ENCODE data around the gene CARNS1. TPM values are rescaled to one million over a fixed set of nuclear protein-coding genes. Genes with fewer than 3 reads are reported as not detected.

CARNS1 gene
- total and polyA plus RNA-seq, 4 donors: 0.05 to 0.19 (median 0.10) TPM

GRCh38 chr11:67432655-67433349, 17.3 kb downstream of the CARNS1 start:
- no peak overlapping the region for H3K4me3 ChIP-seq (ENCODE audit: low read depth in 1 of 3, low read length in 3 of 3)
- TF ChIP-seq HNF4A (conservative IDR thresholded peaks at IDR 0.05) (no peak), SP1 (IDR thresholded peaks at IDR 0.05) (no peak), ATF3 (IDR thresholded peaks at IDR 0.05) (no peak), NR2F2 (IDR thresholded peaks at IDR 0.05) (no peak), TAF1 (conservative IDR thresholded peaks at IDR 0.05) (no peak), RXRA (IDR thresholded peaks at IDR 0.05) (no peak)
- TF ChIP-seq, protein P1, sequence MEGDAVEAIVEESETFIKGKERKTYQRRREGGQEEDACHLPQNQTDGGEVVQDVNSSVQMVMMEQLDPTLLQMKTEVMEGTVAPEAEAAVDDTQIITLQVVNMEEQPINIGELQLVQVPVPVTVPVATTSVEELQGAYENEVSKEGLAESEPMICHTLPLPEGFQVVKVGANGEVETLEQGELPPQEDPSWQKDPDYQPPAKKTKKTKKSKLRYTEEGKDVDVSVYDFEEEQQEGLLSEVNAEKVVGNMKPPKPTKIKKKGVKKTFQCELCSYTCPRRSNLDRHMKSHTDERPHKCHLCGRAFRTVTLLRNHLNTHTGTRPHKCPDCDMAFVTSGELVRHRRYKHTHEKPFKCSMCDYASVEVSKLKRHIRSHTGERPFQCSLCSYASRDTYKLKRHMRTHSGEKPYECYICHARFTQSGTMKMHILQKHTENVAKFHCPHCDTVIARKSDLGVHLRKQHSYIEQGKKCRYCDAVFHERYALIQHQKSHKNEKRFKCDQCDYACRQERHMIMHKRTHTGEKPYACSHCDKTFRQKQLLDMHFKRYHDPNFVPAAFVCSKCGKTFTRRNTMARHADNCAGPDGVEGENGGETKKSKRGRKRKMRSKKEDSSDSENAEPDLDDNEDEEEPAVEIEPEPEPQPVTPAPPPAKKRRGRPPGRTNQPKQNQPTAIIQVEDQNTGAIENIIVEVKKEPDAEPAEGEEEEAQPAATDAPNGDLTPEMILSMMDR (IDR thresholded peaks at IDR 0.05; ENCODE audit: low read depth, low read length, missing input control): no peak
- no peaks in the 10 kb centered on the region for H3K27me3 ChIP-seq (ENCODE audit: control insufficient read depth in 4 of 4, insufficient read depth in 4 of 4, low read length in 3 of 4)
- no peak overlapping the region for H3K27ac ChIP-seq (ENCODE audit: low read depth in 1 of 2, low read length in 2 of 2)
- H3K36me3 ChIP-seq (ENCODE audit: control insufficient read depth in 4 of 4, insufficient read depth in 3 of 4, low read depth in 1 of 4, low read length in 3 of 4): peaks cover 3 to 42% (median 8%) of the 10 kb centered on the region in 4 donors
- H3K9me3 ChIP-seq (ENCODE audit: control insufficient read depth in 4 of 4, low read length in 3 of 4): no peaks in the 10 kb centered on the region
- no peak overlapping the region for H3K9ac ChIP-seq (ENCODE audit: low read depth in 1 of 2, low read length in 2 of 2)
- WGBS: 94% methylated on average over 22 of the region's 22 CpGs
- no peak for DNase-seq (ENCODE audit: low spot score)
- H3K4me1 ChIP-seq (ENCODE audit: control insufficient read depth in 4 of 4, insufficient read depth in 4 of 4, low read length in 3 of 4): peaks cover 3 to 13% (median 10%) of the 10 kb centered on the region in 4 donors

DNA sequence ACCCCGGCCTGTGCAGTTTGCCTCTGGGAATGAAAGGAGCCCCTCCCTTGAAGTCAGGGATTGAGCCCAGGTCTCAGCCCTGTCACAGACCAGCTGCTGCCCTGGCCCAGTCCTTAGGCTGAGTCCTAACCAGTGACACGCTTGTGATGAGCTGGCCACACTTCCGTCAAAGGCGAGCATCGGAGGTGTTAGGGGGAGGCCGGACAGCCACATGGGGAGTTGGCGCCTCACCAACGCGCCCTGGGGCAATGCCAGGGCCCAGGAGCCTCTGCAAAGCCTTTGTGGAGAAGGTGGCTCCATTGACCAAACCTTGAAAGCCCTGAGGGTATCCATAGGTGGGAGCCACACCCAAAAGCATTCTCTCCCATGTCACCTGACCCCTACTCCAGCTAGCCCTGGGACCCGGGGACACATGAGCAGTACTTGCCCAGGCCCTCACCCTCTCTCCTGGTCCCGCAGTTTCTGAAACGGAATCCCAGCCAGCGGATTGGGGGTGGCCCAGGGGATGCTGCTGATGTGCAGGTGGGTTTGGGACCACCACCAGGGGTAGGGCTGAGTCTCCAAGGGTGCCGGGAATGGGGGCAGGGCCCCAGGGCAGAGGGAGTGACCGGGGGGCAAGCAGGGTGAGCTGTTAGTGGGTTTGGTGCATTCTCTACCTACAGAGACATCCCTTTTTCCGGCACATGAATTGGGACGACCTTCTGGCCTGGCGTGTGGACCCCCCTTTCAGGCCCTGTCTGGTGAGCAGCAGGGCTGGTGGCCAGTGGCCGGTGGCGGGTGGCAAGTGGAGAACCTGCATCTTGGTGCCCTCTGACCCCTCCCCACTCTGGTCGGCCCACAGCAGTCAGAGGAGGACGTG, 18.3 kb downstream of the CARNS1 start:
- Histone ChIP-seq H3K4me3 (ENCODE audit: low read depth in 1 of 3, low read length in 3 of 3) (no peak overlapping the region), H3K36me3 (ENCODE audit: control insufficient read depth in 4 of 4, insufficient read depth in 3 of 4, low read depth in 1 of 4, low read length in 3 of 4) (peaks cover 3 to 47% (median 8%) of the 10 kb centered on the region in 4 donors), H3K9me3 (ENCODE audit: control insufficient read depth in 4 of 4, low read length in 3 of 4) (no peaks in the 10 kb centered on the region), H3K27me3 (ENCODE audit: control insufficient read depth in 4 of 4, insufficient read depth in 4 of 4, low read length in 3 of 4) (no peaks in the 10 kb centered on the region), H3K27ac (ENCODE audit: low read depth in 1 of 2, low read length in 2 of 2) (no peak overlapping the region), H3K9ac (ENCODE audit: low read depth in 1 of 2, low read length in 2 of 2) (no peak overlapping the region), H3K4me1 (ENCODE audit: control insufficient read depth in 4 of 4, insufficient read depth in 4 of 4, low read length in 3 of 4) (peaks cover 3 to 10% (median 8%) of the 10 kb centered on the region in 4 donors)
- DNase-seq (ENCODE audit: low spot score): no peak
- 92% methylated on average over 22 of the region's 22 CpGs for WGBS
- TF ChIP-seq EGR1 (IDR thresholded peaks at IDR 0.05; ENCODE audit: low read depth in 2 of 2) (no peak), HNF4A (conservative IDR thresholded peaks at IDR 0.05) (no peak), FOXA1 (IDR thresholded peaks at IDR 0.05) (no peak), FOXA2 (IDR thresholded peaks at IDR 0.05) (no peak), RXRA (IDR thresholded peaks at IDR 0.05) (no peak), HNF4G (IDR thresholded peaks at IDR 0.05) (no peak)
- TF ChIP-seq, protein P1 (IDR thresholded peaks at IDR 0.05; ENCODE audit: low read depth, low read length, missing input control): no peak
- TF ChIP-seq, protein P2, sequence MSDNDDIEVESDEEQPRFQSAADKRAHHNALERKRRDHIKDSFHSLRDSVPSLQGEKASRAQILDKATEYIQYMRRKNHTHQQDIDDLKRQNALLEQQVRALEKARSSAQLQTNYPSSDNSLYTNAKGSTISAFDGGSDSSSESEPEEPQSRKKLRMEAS (IDR thresholded peaks at IDR 0.05): no peak

Measured in liver (tissue), 9 donors.